Lung (tissue), 12 donors: ENCODE measurements around the gene ENPP1. TPM values are rescaled to one million over a fixed set of nuclear protein-coding genes. Genes with fewer than 3 reads are reported as not detected.

Experiments used
- ATAC-seq: fragments of 200-7000 bp; cut with Tn5 transposase; one replicate; pipeline ENCODE4 v1.9.1; 2020; ENCODE audit warnings: moderate number of reproducible peaks; ENCODE audit not compliant: insufficient read depth, low FRiP score
- DNase-seq, 3 donors: peaks; one replicate each; pipeline ENCODE4 v3.0.0-alpha.2; 2013 to 2017
- H3K27ac ChIP-seq, 2 donors: one replicate each; pipeline ENCODE4 v1.5.1; 2013; ENCODE audit warnings: mild to moderate bottlenecking in 2 of 2, moderate library complexity in 2 of 2, control low read depth in 1 of 2, inconsistent platforms in 1 of 2, low read depth in 1 of 2, low read length in 1 of 2
- H3K27me3 ChIP-seq, 3 donors: one replicate each; pipeline ENCODE4 v1.5.1; 2013; ENCODE audit warnings: low read length in 2 of 3; ENCODE audit not compliant: control insufficient read depth in 3 of 3, insufficient read depth in 3 of 3
- H3K36me3 ChIP-seq, 4 donors: one replicate each; pipeline ENCODE4 v1.5.1; 2013; ENCODE audit warnings: low read length in 4 of 4, mild to moderate bottlenecking in 1 of 4, moderate library complexity in 1 of 4; ENCODE audit not compliant: control insufficient read depth in 4 of 4, insufficient read depth in 4 of 4
- H3K4me1 ChIP-seq, 5 donors: one replicate each; pipeline ENCODE4 v1.5.1; 2013; ENCODE audit warnings: low read length in 5 of 5, mild to moderate bottlenecking in 2 of 5, moderate library complexity in 1 of 5; ENCODE audit not compliant: control insufficient read depth in 5 of 5, insufficient read depth in 5 of 5
- H3K4me3 ChIP-seq: one replicate; pipeline ENCODE4 v1.5.1; 2013; ENCODE audit warnings: mild to moderate bottlenecking, control low read depth, moderate library complexity
- H3K9ac ChIP-seq, 2 donors: one replicate each; pipeline ENCODE4 v1.5.1; 2013; ENCODE audit warnings: low read length in 2 of 2, control low read depth in 1 of 2; ENCODE audit not compliant: insufficient read depth in 1 of 2
- H3K9me3 ChIP-seq, 4 donors: one replicate each; pipeline ENCODE4 v1.5.1; 2013; ENCODE audit warnings: low read length in 3 of 4, mild to moderate bottlenecking in 1 of 4, moderate library complexity in 1 of 4; ENCODE audit not compliant: control insufficient read depth in 4 of 4, insufficient read depth in 3 of 4
- WGBS, 2 donors: extraction: QIAGEN DNeasy Blood & Tissue Kit; methylation state at CpG; one replicate each; pipeline ENCODE4 v1.1.7; 2013; 5-methylcytosine and 5-hydroxymethylcytosine counted together
- polyA plus RNA-seq, 2 donors: library from polyadenylated mRNA; stranded (reverse); fragments of 200-250 nt; gene quantifications; one replicate each; pipeline ENCODE4 v1.2.1, GENCODE V29; 2013
- total RNA-seq, 2 donors: library from RNA; depleted of rRNA in 1 of 2; stranded (reverse); fragments of >200 nt in 1 of 2; gene quantifications; one replicate each; pipeline ENCODE4 v1.2.1, GENCODE V29; 2014 to 2021
- TF ChIP-seq, protein P1 (sequence below): IDR thresholded peaks from 2 replicates; pipeline ENCODE4 v1.5.1; 2012; ENCODE audit warnings: mild to moderate bottlenecking; ENCODE audit errors: control extremely low read depth, extremely low read depth
- donor health status: control.
- donor health status: control.
- donor health status: Bipolar disorder and iron deficiency.
- donor health status: healthy.
- donor health status: DM: yes; HTN: yes; CAD: no.

The ENPP1 gene
- total and polyA plus RNA-seq, 4 donors = 0.21 to 7.3 (median 0.82) TPM

DNA sequence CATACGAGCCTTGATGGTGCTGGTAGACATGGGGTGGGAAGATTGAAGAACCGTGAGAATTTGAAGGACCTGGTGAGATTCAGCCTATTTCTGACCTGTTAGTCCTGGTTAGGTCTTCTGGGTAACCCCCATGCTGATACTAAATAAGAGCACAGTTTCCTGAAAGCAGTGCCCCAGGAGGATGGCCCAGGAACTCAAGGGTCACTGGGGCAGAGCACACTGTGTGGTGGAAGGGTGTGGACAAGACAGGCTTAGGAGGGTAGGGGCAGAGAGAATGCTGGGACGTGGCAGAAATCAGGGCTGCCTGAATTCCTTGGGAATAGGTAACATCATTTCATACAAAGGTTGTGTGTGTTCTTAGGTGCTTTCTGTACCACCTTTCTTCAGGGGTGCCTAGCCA is 31.9 kb upstream of the ENPP1 start:
- DNase-seq (no peak), ATAC-seq (no peak)
- H3K27ac ChIP-seq = no peak overlapping the region
- no peaks in the 10 kb centered on the region for H3K4me1 ChIP-seq
- TF ChIP-seq, protein P1, sequence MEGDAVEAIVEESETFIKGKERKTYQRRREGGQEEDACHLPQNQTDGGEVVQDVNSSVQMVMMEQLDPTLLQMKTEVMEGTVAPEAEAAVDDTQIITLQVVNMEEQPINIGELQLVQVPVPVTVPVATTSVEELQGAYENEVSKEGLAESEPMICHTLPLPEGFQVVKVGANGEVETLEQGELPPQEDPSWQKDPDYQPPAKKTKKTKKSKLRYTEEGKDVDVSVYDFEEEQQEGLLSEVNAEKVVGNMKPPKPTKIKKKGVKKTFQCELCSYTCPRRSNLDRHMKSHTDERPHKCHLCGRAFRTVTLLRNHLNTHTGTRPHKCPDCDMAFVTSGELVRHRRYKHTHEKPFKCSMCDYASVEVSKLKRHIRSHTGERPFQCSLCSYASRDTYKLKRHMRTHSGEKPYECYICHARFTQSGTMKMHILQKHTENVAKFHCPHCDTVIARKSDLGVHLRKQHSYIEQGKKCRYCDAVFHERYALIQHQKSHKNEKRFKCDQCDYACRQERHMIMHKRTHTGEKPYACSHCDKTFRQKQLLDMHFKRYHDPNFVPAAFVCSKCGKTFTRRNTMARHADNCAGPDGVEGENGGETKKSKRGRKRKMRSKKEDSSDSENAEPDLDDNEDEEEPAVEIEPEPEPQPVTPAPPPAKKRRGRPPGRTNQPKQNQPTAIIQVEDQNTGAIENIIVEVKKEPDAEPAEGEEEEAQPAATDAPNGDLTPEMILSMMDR = no peak
- H3K36me3 ChIP-seq = no peaks in the 10 kb centered on the region
- H3K9ac ChIP-seq = no peak overlapping the region
- WGBS, 2 donors = 87 to 94% methylated on average over 3 of the region's 3 CpGs
- H3K4me3 ChIP-seq = no peak overlapping the region
- peaks cover 0 to 2% (median 0%) of the 10 kb centered on the region in 4 donors for H3K9me3 ChIP-seq
- no peaks in the 10 kb centered on the region for H3K27me3 ChIP-seq

DNA sequence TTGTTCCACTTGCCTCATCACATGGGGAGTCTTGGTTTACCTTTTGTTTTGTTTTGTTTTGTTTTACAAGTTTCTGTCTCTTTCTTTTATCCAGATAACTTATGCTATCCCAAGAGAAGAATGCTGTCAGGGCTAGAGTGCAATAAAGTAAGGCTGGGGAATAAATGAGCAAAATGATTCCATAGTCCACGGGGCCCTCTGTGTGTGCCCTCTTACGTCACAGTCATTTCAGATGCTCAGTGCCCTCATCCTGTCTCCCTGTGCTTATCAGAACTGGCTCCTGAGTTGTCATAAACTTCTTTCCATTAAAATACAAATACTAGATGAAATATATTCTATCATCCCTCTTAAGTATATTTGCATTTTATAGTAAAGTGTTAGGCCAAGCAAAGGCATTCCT is 30.8 kb upstream of the ENPP1 start:
- Histone ChIP-seq H3K27me3 (no peaks in the 10 kb centered on the region), H3K9ac (no peak overlapping the region), H3K4me1 (no peaks in the 10 kb centered on the region), H3K4me3 (no peak overlapping the region), H3K36me3 (no peaks in the 10 kb centered on the region), H3K27ac (no peak overlapping the region), H3K9me3 (peaks cover 0 to 4% (median 0%) of the 10 kb centered on the region in 4 donors)
- WGBS, 2 donors = 89 to 95% methylated on average over 2 of the region's 2 CpGs
- TF ChIP-seq, protein P1 = no peak
- no peak for DNase-seq
- ATAC-seq = no peak

DNA sequence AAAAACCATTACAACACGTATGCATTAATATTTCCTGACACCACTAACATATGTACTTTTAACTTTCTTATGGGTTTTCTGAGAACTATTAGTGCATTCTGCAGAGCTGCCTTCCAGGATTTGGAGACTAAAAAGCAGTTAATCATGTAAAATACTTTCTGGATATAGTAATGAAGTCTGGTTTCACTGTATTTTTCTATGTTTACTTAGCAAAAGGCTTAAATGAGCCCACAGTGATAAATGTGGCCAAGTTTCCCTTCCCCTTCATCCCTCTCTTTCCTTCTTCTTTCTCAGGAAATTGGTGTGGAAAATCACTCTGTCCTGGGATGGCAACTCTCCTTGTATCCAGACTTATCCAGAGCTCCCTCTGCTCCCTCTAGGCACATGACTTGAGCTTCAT is 29.7 kb upstream of the ENPP1 start:
- no peak for ATAC-seq
- WGBS, 2 donors = 78 to 85% methylated on average over 1 of the region's 1 CpG
- Histone ChIP-seq H3K9me3 (peaks cover 0 to 2% (median 0%) of the 10 kb centered on the region in 4 donors), H3K36me3 (no peaks in the 10 kb centered on the region), H3K4me3 (no peak overlapping the region), H3K4me1 (no peaks in the 10 kb centered on the region), H3K9ac (no peak overlapping the region), H3K27ac (no peak overlapping the region), H3K27me3 (no peaks in the 10 kb centered on the region)
- TF ChIP-seq, protein P1 = no peak
- DNase-seq = no peak

GRCh38 chr6:131779304-131779703 is 28.5 kb upstream of the ENPP1 start:
- H3K9ac ChIP-seq = no peak overlapping the region
- no peak for DNase-seq
- no peak overlapping the region for H3K4me3 ChIP-seq
- H3K4me1 ChIP-seq = no peaks in the 10 kb centered on the region
- no peak overlapping the region for H3K27ac ChIP-seq
- whole genome bisulfite sequencing, 2 donors = 88 to 90% methylated on average over 2 of the region's 2 CpGs
- no peaks in the 10 kb centered on the region for H3K36me3 ChIP-seq
- TF ChIP-seq, protein P1 = no peak
- H3K9me3 ChIP-seq = peaks cover 0 to 2% (median 0%) of the 10 kb centered on the region in 4 donors
- ATAC-seq = no peak
- H3K27me3 ChIP-seq = no peaks in the 10 kb centered on the region
